GM12801 (cell line): Measurements from ENCODE around the gene CARD16.

ENCODE experiments used
- CTCF ChIP-seq: IDR thresholded peaks from one replicate; pipeline ENCODE4 v1.5.1; 2011; ENCODE audit warnings: control low read depth; ENCODE audit not compliant: insufficient read length; ENCODE audit errors: extremely low read depth

CARD16 gene

GRCh38 chr11:105004021-105004420 is 41.1 kb downstream of the CARD16 start:
- TF ChIP-seq CTCF, result no peak

- TF ChIP-seq CTCF, result no peak
These were observed 42.0 kb downstream of the CARD16 start for GRCh38 chr11:105003151-105003550.

GRCh38 chr11:105000797-105001196 is 44.3 kb downstream of the CARD16 start:
- TF ChIP-seq CTCF, result no peak

- TF ChIP-seq CTCF, result no peak
These were observed 45.0 kb downstream of the CARD16 start for GRCh38 chr11:105000167-105000566.

- no peak for TF ChIP-seq CTCF
These were observed 45.4 kb downstream of the CARD16 start for GRCh38 chr11:104999721-105000120.

GRCh38 chr11:104997288-104997687 is 47.8 kb downstream of the CARD16 start:
- TF ChIP-seq CTCF, result no peak

- no peak for TF ChIP-seq CTCF
These were observed 50.1 kb downstream of the CARD16 start for GRCh38 chr11:104995001-104995408.

GRCh38 chr11:104992781-104993180 is 52.4 kb downstream of the CARD16 start:
- no peak for TF ChIP-seq CTCF
